HUES64 (cell line): ENCODE measurements around the gene C1R.
"Not testable (repeated sequence)": the region's sequence is repeated elsewhere in the genome, so short reads cannot be mapped to it uniquely, and the experiment has no call there.

Experiments
- H3K27ac ChIP-seq: 2 replicates; pipeline ENCODE4 v1.7.0; 2013; ENCODE audit warnings: low read depth, low read length, inconsistent platforms
- H3K27me3 ChIP-seq: 2 replicates; pipeline ENCODE4 v1.6.1; 2013; ENCODE audit warnings: mild to moderate bottlenecking, low read length; ENCODE audit not compliant: insufficient read depth
- H3K36me3 ChIP-seq: 2 replicates; pipeline ENCODE4 v1.6.1; 2013; ENCODE audit warnings: mild to moderate bottlenecking, low read length; ENCODE audit not compliant: insufficient read depth
- H3K4me1 ChIP-seq: 2 replicates; pipeline ENCODE4 v1.6.1; 2013; ENCODE audit warnings: mild to moderate bottlenecking, low read length, moderate library complexity; ENCODE audit not compliant: insufficient read depth
- H3K4me3 ChIP-seq: 2 replicates; pipeline ENCODE4 v1.5.1; 2013; ENCODE audit warnings: mild to moderate bottlenecking, low read length, moderate library complexity
- H3K9ac ChIP-seq: 2 replicates; pipeline ENCODE4 v1.6.1; 2013; ENCODE audit warnings: mild to moderate bottlenecking, low read depth, low read length
- H3K9me3 ChIP-seq: 2 replicates; pipeline ENCODE4 v1.6.1; 2013; ENCODE audit warnings: low read depth, low read length; ENCODE audit not compliant: insufficient read depth
- WGBS: fragments of 150-250, 120-280 bp; methylation state at CpG from one replicate; pipeline ENCODE4 v1.1.7; 2013; ENCODE audit warnings: missing lambda C conversion rate; 5-methylcytosine and 5-hydroxymethylcytosine counted together

C1R gene

GRCh38 chr12:7047306-7047705 lies 44.9 kb downstream of the C1R start:
- Histone ChIP-seq H3K4me3 (no peak overlapping the region), H3K9me3 (no peaks in the 10 kb centered on the region), H3K9ac (no peak overlapping the region), H3K4me1 (no peaks in the 10 kb centered on the region), H3K27ac (no peak overlapping the region), H3K27me3 (no peaks in the 10 kb centered on the region), H3K36me3 (no peaks in the 10 kb centered on the region)
- 90% methylated on average over 5 of the region's 5 CpGs for WGBS

- Histone ChIP-seq H3K36me3 (no peaks in the 10 kb centered on the region), H3K4me1 (no peaks in the 10 kb centered on the region), H3K9me3 (no peaks in the 10 kb centered on the region), H3K4me3 (no peak overlapping the region), H3K27me3 (no peaks in the 10 kb centered on the region), H3K27ac (no peak overlapping the region), H3K9ac (no peak overlapping the region)
- 87% methylated on average over 5 of the region's 5 CpGs for WGBS
Measured at GRCh38 chr12:7046383-7047105, 45.7 kb downstream of the C1R start.

GRCh38 chr12:7045913-7046312 lies 46.3 kb downstream of the C1R start:
- Histone ChIP-seq H3K4me1 (no peaks in the 10 kb centered on the region), H3K27ac (no peak overlapping the region), H3K4me3 (no peak overlapping the region), H3K9me3 (no peaks in the 10 kb centered on the region), H3K9ac (no peak overlapping the region), H3K36me3 (no peaks in the 10 kb centered on the region), H3K27me3 (no peaks in the 10 kb centered on the region)
- whole genome bisulfite sequencing, result 91% methylated on average over 9 of the region's 9 CpGs

GRCh38 chr12:7042842-7043241 lies 49.4 kb downstream of the C1R start:
- Histone ChIP-seq H3K27me3 (no peaks in the 10 kb centered on the region), H3K4me3 (no peak overlapping the region), H3K4me1 (no peaks in the 10 kb centered on the region), H3K27ac (no peak overlapping the region), H3K36me3 (no peaks in the 10 kb centered on the region), H3K9ac (no peak overlapping the region), H3K9me3 (no peaks in the 10 kb centered on the region)
- 79% methylated on average over 5 of the region's 6 CpGs for WGBS

- H3K36me3 ChIP-seq, result no peaks in the 10 kb centered on the region
- no peaks in the 10 kb centered on the region for H3K9me3 ChIP-seq
- WGBS, result 93% methylated on average over 9 of the region's 10 CpGs
- H3K4me1 ChIP-seq, result 0 out of 2 replicates have a peak, but pooled peaks cover 4% of the 10 kb centered on the region
- no peak overlapping the region for H3K9ac ChIP-seq
- H3K4me3 ChIP-seq, result no peak overlapping the region
- no peaks in the 10 kb centered on the region for H3K27me3 ChIP-seq
- no peak overlapping the region for H3K27ac ChIP-seq
Measured at GRCh38 chr12:7039403-7039802, 52.8 kb downstream of the C1R start.

- Histone ChIP-seq H3K9ac (no peak overlapping the region), H3K4me1 (0 out of 2 replicates have a peak, but pooled peaks cover 4% of the 10 kb centered on the region), H3K27ac (no peak overlapping the region), H3K36me3 (no peaks in the 10 kb centered on the region), H3K27me3 (no peaks in the 10 kb centered on the region), H3K4me3 (no peak overlapping the region), H3K9me3 (no peaks in the 10 kb centered on the region)
- 95% methylated on average over 22 of the region's 22 CpGs for WGBS
Measured at GRCh38 chr12:7038591-7038990, 53.7 kb downstream of the C1R start.

- not testable (repeated sequence) for H3K36me3 ChIP-seq, H3K27ac ChIP-seq, H3K4me3 ChIP-seq, H3K9me3 ChIP-seq, H3K9ac ChIP-seq, H3K4me1 ChIP-seq, H3K27me3 ChIP-seq
- 97% methylated on average over 32 of the region's 32 CpGs for WGBS
Measured at GRCh38 chr12:7037411-7037810, 54.8 kb downstream of the C1R start.

- Histone ChIP-seq H3K4me3 (no peak overlapping the region), H3K9ac (no peak overlapping the region), H3K36me3 (no peaks in the 10 kb centered on the region), H3K27me3 (no peaks in the 10 kb centered on the region), H3K4me1 (0 out of 2 replicates have a peak, but pooled peaks cover 4% of the 10 kb centered on the region), H3K9me3 (no peaks in the 10 kb centered on the region), H3K27ac (no peak overlapping the region)
- no CpG with 5 or more reads among the region's 2 CpGs for WGBS
Measured at GRCh38 chr12:7035463-7035862, 56.8 kb downstream of the C1R start.

GRCh38 chr12:7034464-7034863 lies 57.8 kb downstream of the C1R start:
- WGBS, result 94% methylated on average over 1 of the region's 1 CpG
- H3K36me3 ChIP-seq, result no peaks in the 10 kb centered on the region
- 0 out of 2 replicates have a peak, but pooled peaks cover 4% of the 10 kb centered on the region for H3K4me1 ChIP-seq
- H3K9ac ChIP-seq, result no peak overlapping the region
- H3K9me3 ChIP-seq, result no peaks in the 10 kb centered on the region
- H3K4me3 ChIP-seq, result no peak overlapping the region
- no peak overlapping the region for H3K27ac ChIP-seq
- H3K27me3 ChIP-seq, result no peaks in the 10 kb centered on the region

- WGBS, result 91% methylated on average over 2 of the region's 2 CpGs
- Histone ChIP-seq H3K4me1 (0 out of 2 replicates have a peak, but pooled peaks cover 4% of the 10 kb centered on the region), H3K9ac (no peak overlapping the region), H3K9me3 (no peaks in the 10 kb centered on the region), H3K4me3 (no peak overlapping the region), H3K27ac (no peak overlapping the region), H3K36me3 (no peaks in the 10 kb centered on the region), H3K27me3 (no peaks in the 10 kb centered on the region)
Measured at GRCh38 chr12:7032990-7033389, 59.3 kb downstream of the C1R start.

- no peaks in the 10 kb centered on the region for H3K9me3 ChIP-seq
- no peak overlapping the region for H3K27ac ChIP-seq
- no peaks in the 10 kb centered on the region for H3K36me3 ChIP-seq
- WGBS, result 85% methylated on average over 6 of the region's 6 CpGs
- no peak overlapping the region for H3K9ac ChIP-seq
- H3K4me3 ChIP-seq, result no peak overlapping the region
- H3K27me3 ChIP-seq, result no peaks in the 10 kb centered on the region
- H3K4me1 ChIP-seq, result 0 out of 2 replicates have a peak, but pooled peaks cover 3% of the 10 kb centered on the region
Measured at GRCh38 chr12:7031306-7031705, 60.9 kb downstream of the C1R start.
